ENCODE data around the gene S100A2.
A peak's percentile ranks its signal among the peaks of the same experiment; 100 is the strongest.
"Not testable (repeated sequence)": the region's sequence is repeated elsewhere in the genome, so short reads cannot be mapped to it uniquely, and the experiment has no call there.

The S100A2 gene

DNA sequence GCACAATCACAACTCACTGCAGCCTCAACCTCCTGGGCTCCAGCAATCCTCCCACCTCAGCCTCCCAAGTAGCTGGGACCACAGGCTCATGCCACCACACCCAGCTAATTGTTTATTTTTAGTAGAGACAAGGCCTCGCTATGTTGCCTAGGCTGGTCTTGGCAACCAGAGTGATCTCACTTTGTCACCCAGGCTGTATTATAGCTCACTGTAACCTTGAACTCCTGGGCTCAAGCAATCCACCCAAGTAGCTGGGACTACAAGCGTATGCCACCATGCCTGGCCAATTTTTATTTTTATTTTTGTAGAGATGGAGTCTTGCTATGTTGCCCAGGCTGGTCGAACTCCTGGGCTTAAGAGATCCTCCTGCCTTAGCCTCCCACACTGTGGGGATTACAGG is 3.6 kb downstream of the S100A2 start:
- not testable (repeated sequence) for DNase-seq

DNA sequence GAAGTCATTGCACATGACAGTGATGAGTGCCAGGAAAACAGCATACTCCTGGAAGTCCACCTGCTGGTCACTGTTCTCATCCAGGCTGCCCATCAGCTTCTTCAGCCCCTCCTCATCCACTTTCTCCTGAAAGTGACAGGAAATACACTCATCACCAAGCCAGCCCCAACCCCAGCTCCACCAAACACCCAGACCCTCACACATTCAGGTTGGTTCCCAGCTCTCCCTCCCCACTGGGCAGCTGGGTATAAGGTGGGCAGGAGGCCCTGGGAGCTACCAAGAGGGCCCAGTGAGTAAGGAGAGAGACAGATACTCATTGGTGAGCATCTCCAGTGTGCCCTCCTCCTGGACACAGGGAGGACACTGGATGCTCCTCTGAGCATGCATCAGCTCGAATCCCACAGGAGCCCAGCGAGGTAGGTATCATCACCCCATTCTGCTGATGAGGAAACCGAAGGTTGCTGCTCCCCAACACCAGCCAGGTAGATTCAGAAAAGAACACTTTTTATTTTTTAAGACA is 4.1 kb downstream of the S100A2 start:
- DNase-seq = no peak

DNA sequence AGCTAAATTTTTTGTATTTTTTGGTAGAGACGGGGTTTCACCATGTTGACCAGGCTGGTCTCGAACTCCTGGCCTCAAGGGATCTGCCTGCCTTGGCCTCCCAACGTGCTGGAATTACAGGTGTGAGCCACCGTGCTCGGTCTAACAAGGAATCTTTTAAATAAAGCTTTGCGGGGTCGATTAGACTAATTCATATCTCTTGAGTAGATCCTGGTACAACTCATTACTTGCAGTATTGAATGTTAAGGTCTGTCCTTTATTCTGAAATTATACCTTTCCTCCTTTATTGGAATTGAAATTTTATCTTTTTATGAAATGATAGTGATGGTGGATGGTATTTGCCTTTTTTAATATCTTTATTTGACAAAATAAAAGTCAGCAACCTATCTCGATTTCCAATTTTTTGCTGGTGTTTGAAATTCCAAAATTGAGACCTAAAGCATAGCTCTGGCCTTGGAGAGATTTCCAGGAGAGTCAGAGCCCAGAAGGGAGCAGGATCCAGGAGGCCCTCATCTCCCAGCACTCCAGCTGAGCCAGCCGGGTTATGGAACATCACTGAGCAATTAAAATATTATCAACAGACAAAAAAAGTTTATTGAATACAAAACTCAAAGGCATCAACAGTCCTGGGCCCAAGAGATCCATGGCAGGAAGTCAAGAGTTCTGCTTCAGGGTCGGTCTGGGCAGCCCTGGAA is 4.7 kb downstream of the S100A2 start:
- DNase-seq = no peak

DNA sequence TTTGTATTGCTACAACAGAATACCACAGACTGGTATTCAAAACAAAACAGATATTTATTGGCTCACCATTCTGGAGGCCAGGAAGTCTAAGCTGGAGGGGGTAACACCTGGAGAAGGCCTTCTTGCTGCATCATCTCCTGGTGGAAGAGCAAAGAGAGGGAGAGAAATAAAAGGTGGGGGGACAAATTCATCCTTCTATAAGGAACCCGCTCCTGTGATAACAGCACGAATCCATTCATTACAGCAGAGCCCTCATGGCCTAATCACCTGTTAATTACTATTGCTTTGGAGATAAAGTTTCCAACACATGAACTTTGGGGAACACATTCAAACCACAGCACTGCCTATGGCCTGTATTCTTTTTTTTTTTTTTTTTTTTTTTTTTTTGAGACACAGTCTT is 5.4 kb downstream of the S100A2 start:
- no peak for DNase-seq

DNA sequence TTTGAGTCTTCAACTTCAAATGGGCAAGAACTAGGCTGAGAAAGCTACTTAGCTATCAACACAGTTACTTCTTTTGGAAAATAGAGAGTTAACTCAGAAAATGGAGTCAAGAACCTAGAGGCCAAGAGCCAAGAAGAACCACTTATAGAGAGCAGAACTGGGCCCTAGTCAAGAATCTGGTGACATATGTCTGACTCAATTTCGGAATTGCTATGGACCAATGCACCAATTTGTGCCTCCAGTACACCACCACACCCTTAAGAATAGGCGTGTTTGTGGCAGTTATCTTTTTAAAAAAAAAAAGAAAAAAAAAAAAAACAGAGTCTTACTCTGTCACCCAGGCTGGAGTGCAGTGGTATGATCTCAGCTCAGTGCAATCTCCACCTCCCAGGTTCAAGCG is 7.8 kb downstream of the S100A2 start:
- no peak for DNase-seq

DNA sequence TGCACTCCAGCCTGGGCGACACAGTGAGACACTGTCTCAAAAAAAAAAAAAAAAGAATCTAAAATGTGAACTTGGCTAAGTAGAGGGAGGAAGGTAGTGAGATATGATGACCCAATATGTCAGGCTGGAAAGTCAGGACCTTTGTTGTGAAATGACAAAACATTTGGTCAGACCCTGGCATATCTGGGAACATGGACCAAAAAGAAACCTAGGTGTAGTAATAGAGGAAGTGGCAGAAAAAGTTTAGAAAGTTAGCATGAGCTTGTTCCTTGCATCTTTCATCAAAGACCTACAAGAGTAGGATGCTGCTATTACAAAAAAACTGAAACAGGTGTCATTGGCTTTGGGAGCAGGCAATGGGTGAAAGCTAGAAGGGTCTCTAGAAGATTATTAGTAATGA is 9.3 kb downstream of the S100A2 start:
- no peak for DNase-seq

DNA sequence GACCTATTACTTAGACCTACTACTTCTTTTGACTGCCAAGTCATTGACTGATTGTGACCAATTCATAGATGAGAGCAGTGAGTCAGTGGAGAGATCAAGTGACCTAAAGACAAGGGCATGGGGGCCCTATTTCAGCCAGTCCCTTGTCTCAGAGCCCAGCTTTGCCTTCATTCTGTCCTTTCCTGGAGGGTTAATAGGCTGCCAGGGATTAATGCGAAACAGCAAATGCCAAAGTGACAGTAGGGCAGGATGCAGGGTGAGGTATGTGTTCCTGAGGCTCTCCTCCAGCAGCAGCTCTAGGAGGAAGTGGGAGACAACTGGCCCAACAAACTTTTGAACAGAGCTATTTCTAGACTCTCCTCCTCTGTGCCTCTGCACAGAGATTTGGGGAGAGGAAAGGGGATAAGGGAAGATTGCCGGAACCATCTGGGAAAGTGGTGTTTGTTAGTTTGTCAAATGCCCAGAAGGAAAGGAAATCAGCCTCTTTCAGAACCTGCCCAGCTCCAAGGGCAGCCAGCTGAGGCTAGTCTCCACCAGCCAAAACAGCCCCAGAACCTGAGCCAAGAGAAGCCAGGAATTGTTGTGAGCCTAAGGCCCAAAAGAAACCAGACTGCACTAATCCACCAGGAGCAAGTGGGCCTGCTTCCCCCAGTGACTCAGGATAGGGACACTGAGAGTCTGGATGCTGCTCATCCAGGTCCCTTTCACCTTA is 11.7 kb downstream of the S100A2 start:
- no peak for DNase-seq

DNA sequence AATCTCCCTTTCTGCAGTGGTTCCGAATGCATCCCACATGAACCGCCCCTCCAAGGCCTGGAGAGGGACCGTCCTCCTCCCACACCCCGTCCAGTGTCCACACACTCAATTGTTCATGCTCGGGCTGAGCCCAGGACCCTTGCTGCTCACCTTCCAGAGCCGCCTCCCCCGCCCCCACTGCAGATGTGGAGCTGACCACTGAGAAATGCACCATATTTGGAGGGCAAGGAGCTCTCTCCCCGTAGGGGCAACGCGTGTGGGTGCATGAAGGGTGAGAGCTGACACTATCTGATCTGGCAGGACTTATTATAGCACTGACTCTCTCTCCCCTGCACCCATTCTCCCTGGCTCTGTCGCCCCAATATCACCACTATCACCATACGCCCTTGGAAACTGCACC is 12.5 kb downstream of the S100A2 start:
- no peak for DNase-seq

DNA sequence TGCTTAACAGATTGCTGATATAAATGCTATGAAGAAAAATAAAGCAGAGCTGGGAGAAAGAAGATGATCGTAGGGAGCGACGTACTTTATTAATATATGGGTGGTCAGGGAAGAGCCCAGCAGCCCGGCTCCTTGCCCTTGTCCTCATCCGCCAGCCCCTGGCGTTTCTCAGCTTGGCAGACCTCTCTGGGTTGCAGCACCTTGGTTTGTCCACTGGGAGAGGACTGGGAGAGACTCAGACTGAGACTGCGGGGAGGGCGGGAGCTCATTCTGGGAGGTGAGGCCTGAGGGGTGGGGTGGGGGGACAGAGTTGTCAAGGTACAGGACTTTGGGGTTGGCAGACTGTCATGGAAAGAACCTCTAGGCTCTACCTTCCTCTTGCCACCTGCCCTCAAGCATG is 13.3 kb downstream of the S100A2 start:
- DNase-seq = no peak

DNA sequence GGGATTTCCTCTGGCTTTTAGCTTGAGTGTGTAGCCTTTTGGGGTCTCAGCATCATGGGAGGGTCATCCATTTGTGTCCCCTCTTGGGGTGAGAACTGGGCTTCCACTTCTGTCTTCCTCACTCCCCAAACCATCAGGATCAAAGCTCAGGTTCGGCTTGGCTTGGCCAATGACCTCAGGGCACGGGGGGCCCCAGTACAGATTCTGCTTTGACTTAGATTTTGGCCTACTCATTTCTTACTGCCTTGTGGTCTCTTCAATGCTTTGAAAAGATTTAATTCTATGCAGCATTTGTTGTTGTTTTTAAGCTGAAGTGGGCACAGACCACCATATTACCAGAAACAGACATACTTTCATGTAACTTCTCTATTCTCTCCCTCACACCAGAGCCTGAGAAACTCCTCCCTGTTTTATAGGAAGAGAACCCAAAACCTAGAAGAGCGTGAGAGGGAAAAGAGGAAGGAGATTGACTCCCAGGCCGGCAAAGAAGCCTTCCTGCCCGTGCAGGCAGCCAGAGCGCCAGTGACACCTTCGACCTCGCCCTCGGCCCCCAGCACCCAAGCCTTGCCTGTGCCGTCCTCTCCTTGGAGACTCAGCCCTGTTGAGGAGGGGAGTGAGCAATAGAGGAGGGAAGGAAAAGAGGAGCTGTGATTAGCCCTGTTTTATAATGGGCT is 14.7 kb downstream of the S100A2 start:
- DNase-seq = no peak

DNA sequence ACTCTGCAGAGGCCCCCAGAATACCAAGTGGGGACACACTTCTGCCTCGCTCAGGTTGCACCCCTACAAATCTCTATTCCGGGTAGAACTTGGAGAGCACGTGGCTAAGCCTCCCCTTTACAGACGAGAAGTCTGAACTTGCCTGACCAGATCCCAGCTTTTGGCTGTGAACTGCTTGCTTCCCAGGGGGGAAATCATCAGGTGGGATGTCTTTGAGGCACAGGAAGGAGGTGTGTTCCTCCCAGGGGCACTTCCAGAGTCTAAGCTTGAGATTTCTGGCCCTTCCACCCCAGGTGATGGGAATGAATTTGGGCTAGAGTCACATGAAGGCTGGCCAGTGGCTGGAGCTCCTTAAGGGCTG is 15.3 kb downstream of the S100A2 start:
- DNase-seq = no peak

DNA sequence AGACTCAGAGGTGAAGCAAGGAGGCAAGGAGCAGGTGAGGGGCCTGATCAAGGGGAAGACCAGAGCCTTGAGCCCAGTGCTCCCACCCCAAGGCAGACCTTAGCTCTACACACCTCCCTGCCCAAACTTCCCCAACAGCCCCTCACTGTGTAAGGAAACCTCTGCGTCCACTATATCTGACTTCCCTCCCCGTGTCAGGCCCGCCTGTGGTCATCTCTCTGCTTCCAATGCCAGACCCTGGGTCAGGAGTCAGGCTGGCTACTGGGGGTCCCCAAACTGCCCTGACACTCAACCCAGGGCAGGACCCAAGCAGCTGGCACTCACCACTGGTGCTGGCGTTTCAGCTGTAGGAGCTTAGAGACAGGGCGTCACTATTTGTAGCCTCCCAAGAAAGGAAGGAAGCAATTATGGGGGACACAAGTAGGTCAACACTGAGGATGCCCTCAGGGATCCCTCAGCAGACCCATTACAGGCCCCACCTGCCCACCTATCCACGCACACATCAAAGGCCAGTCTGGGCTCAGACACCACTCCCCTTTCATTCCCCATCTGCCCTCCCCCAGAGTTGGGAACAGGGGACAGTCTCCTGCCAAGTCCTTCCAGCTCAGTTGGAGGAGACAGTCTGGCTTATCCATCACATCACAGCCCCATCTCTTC is 15.8 kb downstream of the S100A2 start:
- DNase-seq = no peak

DNA sequence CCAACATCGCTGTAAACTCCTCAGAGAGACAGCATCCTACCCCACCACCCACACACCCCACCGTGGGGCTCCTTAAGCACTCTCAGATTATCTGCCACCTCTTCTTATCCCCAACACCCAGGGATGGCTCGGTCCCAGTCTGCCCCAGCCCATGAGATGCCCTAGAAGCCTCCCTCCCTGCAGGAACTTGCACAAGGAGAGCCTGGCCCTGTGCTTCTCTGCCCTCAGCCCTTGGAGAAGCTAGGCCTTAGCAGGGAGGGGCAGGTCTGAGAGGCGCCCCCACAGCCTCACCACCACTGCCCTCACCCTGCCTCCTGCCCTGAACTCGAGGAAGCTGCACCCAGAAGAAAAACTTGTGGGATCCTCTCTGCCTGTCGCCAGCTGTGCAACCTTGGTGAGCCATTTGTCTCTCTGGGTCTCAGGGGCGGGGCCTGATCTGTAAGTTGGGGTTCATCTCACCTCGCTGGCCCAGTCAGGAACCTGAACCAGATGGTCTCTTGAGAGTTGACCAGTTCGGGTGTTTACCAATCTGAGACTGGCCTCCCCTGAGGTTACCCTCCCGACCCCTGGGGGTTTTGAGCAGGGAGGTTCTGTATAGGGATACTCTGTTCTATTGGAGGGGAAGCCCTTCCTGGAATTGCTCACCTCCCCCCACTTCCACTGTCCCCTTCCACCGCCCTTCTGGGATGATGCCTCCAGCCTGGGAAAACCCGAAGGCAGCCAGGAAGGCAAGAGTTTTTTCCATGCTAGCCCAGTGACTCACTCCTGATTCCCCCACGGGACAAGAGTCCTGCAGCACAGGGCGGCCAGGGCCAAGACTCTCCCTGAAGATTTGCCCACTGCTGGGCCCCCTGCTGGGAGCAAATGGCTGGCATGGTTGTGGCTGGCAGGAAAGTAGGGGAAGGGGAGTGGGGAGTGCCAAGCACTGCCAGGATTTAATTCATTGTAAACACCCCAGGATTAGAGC is 16.6 kb downstream of the S100A2 start, which contains the start of gene S100A3:
Gene S100A3 (minus strand): TSS at position 537 of the 967 bp plus-strand sequence. CDS start 773 bp downstream, outside the sequence.
- no peak for DNase-seq

DNA sequence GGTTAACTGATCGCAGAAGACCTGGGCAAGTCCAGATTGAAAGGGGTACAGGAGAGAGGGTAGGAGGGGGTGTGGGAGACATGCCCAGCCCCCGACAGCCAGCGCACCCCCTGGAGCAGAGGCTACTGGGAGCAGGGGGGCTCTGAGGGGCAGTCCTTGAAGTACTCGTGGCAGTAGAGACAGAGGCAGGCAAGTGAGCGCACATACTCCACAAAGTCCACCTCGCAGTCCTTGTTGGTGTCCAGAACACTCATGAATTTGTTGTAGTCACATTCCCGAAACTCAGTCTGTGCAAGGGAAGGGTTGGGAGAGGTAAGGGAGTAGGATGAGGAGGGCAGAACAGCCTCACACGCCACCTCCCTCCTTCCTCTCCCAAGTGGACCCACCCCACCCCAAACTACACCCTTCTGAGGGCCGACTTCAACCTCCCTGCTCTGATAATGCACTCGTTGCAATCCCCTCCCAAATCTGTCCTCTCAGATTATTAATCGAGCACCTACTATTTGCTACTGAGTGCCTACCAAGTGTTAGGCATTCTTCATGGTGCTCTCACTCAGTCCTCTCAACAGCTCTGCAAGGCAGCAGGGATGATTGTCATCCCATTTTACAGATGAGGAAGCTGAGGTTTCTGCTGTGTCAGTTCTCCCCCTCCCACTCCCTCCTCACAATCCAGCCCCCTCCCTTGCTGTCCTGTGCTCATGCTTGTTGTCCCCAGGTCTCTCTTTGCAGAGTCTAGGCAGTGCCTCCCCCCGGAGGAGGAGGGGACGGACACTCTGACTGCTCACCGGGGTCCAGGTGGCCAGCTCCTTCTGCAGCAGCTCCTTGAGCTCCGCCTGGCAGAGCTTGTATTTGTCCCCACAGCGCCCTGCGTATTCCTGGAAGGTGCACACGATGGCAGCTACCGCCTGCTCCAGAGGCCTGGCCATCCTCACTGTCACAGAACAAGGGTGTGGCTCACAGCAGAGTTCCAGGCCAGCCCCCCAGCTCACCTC is 17.8 kb downstream of the S100A2 start:
- DNase-seq = no peak

DNA sequence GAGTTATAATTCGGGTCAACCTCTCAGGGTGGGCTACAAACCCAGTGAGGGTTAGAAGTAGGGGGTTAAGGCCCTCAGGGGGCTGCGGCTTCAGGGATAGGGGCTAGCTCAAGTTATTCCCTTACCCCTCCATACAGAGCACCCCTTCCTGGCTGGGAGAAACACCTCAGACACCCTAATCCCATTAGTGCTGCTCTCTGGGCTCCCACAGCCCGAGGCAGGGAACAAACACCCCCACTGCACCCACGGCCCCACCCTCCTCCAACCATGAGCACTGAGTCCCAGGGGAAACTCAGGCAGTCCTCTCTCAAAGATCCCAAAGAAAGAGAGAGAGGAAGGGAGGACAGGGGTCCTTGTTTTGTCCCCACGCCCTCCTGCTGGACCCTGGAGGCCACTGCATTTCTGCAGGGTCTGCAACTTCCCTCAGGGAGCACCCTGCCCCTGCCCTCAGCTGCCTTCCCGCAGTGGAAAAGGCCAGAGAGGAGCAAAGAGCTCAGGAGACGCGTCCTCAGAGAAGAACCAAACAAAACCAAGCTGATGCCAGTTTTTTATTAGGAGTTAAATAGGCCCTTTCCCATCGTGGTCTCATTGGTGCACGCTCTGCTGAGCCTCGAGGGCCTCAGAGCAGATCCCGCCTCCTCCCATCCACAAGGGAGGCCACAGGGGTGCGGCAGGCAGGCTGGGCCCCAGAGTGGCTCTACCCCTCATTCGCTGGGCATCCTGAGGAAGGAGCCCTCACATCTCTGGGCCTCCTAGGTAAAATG is 18.7 kb downstream of the S100A2 start:
- DNase-seq = no peak

DNA sequence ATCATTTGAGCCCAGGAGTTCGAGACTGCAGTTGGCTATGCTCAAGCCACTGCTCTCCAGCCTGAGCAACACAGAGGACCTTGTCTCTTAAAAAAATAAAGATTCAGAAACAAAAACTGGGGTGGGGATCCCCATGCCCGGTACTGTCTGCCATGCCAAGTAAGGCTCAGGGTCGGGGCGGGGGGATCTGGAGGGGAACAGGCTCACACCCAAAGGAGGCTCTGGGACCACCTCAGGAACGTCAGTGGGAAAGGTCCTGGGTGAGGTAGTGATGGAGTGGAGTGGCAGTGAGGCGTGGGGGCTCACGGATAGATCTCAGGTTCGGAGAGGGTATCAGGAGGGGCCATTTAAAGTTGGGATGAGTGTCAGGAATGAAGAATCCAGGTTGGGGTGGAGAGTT is 19.3 kb downstream of the S100A2 start:
- no peak for DNase-seq

DNA sequence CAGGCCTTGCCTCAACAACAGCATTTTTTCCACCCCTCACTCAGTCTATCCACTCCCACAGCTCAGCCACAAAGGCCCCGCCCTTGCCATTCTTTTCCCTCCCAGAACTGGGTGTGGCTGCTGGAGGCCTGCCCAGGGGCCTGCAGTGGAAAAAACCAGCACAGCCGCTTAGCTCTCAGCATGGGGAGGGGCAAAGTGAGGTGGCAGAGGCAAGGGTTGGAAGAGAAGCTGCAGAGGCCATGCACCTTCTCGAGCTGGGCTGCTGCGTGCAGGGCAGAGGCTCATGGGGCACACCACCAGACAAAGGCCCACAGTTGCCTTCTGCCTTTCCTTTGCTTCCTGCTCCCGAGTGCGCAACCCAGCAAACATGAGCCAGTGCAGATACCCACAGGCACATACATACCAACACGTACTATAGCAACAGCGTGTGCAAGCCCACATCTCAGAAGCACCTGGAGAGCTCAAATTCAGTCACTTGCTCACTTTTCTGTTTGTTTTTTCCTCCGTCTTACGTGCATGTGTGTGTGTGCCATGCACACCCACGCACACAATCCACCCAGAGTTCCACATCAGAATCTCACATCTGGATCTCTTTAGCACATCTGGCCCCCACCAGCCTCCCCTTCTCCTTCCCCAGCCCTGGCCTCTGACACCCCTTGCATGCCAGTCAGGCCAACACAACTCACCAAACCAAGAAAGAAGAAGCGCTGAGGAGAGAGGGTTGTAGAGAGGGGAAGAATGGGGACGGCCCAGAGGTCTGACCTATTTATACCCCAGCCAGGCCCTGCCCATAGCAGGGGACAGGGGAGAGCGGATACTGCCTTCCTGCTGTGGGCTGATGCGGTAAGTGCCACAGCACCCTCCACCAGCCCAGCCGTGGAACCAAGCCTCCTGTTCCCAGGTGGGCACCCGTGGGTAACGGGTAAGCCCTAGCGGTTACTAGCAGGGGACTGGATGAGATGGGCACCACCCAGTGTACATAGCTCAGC is 20.3 kb downstream of the S100A2 start, which contains the start of gene S100A4:
Gene S100A4 (minus strand): TSS at position 740 of the 989 bp plus-strand sequence. CDS start 1,012 bp downstream, outside the sequence.
- DNase-seq = peak; percentile 67 to 90 (median 85)

DNA sequence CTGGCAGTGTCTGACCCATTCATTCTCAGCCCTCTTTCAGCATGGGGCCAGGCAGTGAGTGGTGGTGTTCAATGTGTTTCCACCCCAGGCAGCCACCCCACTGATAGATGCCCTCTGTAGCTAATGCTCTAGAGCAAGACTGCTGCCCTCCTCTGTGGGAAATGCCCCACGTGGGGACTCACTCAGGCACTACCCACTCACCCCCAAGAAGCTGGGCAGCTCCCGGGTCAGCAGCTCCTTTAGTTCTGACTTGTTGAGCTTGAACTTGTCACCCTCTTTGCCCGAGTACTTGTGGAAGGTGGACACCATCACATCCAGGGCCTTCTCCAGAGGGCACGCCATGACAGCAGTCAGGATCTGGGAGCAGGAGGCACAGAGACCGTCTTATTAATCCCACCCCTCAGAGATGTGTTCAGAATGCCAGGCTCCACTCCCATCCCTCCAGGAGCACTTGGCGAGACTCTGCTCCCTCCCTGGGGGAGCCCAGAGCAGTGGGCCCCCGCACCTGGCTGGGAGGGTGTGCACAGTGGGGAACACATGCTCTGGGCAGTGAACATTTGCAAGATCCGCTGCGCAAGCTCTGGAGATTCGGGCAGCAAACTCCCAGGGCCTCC is 21.1 kb downstream of the S100A2 start:
- peak in 1 of 6 experiments; percentile 26 for DNase-seq

Data from stimulated activated naive CD4-positive, alpha-beta T cell (primary cell).